Measurements from ENCODE around the gene POU2F1.

- TF ChIP-seq CTCF (IDR thresholded peaks at IDR 0.05) = no peak
- no peak for TF ChIP-seq POLR2A (IDR thresholded peaks at IDR 0.05)
Observed at GRCh38 chr1:167266965-167267364, 46.3 kb downstream of the POU2F1 start.

Measured in body of pancreas (tissue), 4 donors.